SK-N-MC (cell line): ENCODE results near the gene TFDP2.

Source experiments
- EZH2 ChIP-seq: fragments of 200-600 bp; sonication (generic); IDR thresholded peaks from one replicate; pipeline ENCODE4 v1.6.1; 2017; ENCODE audit warnings: antibody characterized with exemption
- POLR2AphosphoS5 ChIP-seq: IDR thresholded peaks from 2 replicates; pipeline ENCODE4 v1.6.1; 2012; ENCODE audit warnings: mild to moderate bottlenecking, low read depth, low read length, borderline replicate concordance

- no peak for TF ChIP-seq EZH2
- TF ChIP-seq POLR2AphosphoS5, result no peak
Observed at GRCh38 chr3:142129516-142130171, 19.7 kb downstream of the TFDP2 start.
